Astrocyte (in vitro differentiated cells and primary cell): ENCODE data around the gene KRT17.
"Not testable (repeated sequence)": the region's sequence is repeated elsewhere in the genome, so short reads cannot be mapped to it uniquely, and the experiment has no call there.

Source experiments
- EZH2 ChIP-seq: IDR thresholded peaks from 2 replicates; pipeline ENCODE4 v1.6.1; 2012; ENCODE audit warnings: mild to moderate bottlenecking, low read length, inconsistent platforms; ENCODE audit not compliant: insufficient read depth
- TF ChIP-seq, protein P1 (sequence below): IDR thresholded peaks from 2 replicates; pipeline ENCODE4 v1.5.1; 2011; ENCODE audit warnings: low read depth, mild to moderate bottlenecking, inconsistent platforms, low read length, moderate library complexity; ENCODE audit not compliant: insufficient read depth

DNA sequence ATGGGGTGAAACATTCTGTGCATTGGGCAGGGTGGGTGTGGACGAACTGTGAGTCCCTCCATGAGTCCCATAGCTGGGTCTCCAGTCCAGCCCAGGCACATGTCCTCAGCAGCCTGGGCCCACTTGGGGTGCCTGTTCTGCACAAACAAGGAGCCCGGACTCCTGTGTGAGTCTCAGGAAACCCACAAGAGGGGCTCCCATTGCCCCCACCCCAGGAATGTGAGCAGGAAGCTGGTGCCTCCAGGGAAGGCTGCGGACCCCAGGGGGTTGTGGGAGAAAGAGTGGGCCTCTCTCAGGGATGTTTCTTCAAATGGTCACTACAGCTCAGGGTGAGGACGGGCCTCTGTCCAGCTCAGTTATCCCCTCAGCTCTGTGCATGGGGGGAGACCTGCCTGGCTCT lies 7.9 kb downstream of the KRT17 start:
- TF ChIP-seq, protein P1, sequence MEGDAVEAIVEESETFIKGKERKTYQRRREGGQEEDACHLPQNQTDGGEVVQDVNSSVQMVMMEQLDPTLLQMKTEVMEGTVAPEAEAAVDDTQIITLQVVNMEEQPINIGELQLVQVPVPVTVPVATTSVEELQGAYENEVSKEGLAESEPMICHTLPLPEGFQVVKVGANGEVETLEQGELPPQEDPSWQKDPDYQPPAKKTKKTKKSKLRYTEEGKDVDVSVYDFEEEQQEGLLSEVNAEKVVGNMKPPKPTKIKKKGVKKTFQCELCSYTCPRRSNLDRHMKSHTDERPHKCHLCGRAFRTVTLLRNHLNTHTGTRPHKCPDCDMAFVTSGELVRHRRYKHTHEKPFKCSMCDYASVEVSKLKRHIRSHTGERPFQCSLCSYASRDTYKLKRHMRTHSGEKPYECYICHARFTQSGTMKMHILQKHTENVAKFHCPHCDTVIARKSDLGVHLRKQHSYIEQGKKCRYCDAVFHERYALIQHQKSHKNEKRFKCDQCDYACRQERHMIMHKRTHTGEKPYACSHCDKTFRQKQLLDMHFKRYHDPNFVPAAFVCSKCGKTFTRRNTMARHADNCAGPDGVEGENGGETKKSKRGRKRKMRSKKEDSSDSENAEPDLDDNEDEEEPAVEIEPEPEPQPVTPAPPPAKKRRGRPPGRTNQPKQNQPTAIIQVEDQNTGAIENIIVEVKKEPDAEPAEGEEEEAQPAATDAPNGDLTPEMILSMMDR: not testable (repeated sequence)
- TF ChIP-seq EZH2: not testable (repeated sequence)
